Smooth muscle cell (in vitro differentiated cells): Measurements from ENCODE around the gene SLF2. TPM values are rescaled to one million over a fixed set of nuclear protein-coding genes. Genes with fewer than 3 reads are reported as not detected.
A peak's percentile ranks its signal among the peaks of the same experiment; 100 is the strongest.

ENCODE experiments used
- DNase-seq: peaks from one replicate; lab custom pipeline; 2025; ENCODE audit not compliant: unreplicated experiment; lab: John Stamatoyannopoulos, UW
- H2AFZ ChIP-seq: fragments of 200-600 bp; sonication (generic); 2 replicates; pipeline ENCODE4 v1.6.0; 2016; ENCODE audit warnings: antibody characterized with exemption, low read depth, mild to moderate bottlenecking
- H3F3A ChIP-seq: fragments of 200-600 bp; sonication (generic); 2 replicates; pipeline ENCODE4 v1.6.0; 2017; ENCODE audit warnings: antibody characterized with exemption, low read depth
- H3K27ac ChIP-seq: fragments of 200-600 bp; sonication (generic); 2 replicates; pipeline ENCODE4 v1.5.1; 2016; ENCODE audit warnings: low read depth, mild to moderate bottlenecking
- H3K27me3 ChIP-seq: fragments of 200-600 bp; sonication (generic); 2 replicates; pipeline ENCODE4 v1.6.1; 2016; ENCODE audit warnings: low read depth, mild to moderate bottlenecking
- H3K36me3 ChIP-seq: fragments of 200-600 bp; sonication (generic); 2 replicates; pipeline ENCODE4 v1.5.1; 2016; ENCODE audit warnings: low read depth
- H3K4me1 ChIP-seq: fragments of 200-600 bp; sonication (generic); 2 replicates; pipeline ENCODE4 v1.5.1; 2016; ENCODE audit warnings: low read depth
- H3K4me2 ChIP-seq: fragments of 200-600 bp; sonication (generic); 2 replicates; pipeline ENCODE4 v1.6.0; 2016; ENCODE audit warnings: mild to moderate bottlenecking
- H3K4me3 ChIP-seq: fragments of 200-600 bp; sonication (generic); 2 replicates; pipeline ENCODE4 v1.5.1; 2016; ENCODE audit warnings: mild to moderate bottlenecking
- H3K79me2 ChIP-seq: fragments of 200-600 bp; sonication (generic); 2 replicates; pipeline ENCODE4 v1.6.0; 2016; ENCODE audit warnings: low read depth, mild to moderate bottlenecking
- H3K9ac ChIP-seq: fragments of 200-600 bp; sonication (generic); 2 replicates; pipeline ENCODE4 v1.6.0; 2016; ENCODE audit warnings: low read depth
- H3K9me3 ChIP-seq: fragments of 200-600 bp; sonication (generic); replicated peaks from 2 replicates; pipeline ENCODE4 v1.5.1; 2016; ENCODE audit warnings: low read depth
- H4K20me1 ChIP-seq: fragments of 200-600 bp; sonication (generic); 2 replicates; pipeline ENCODE4 v1.6.0; 2016; ENCODE audit warnings: low read depth
- CTCF ChIP-seq: fragments of 200-600 bp; sonication (generic); IDR thresholded peaks from 2 replicates; pipeline ENCODE4 v1.5.1; 2017; ENCODE audit warnings: borderline replicate concordance, mild to moderate bottlenecking, antibody characterized with exemption; ENCODE audit not compliant: insufficient read depth, poor library complexity, severe bottlenecking
- WGBS: methylation state at CpG from one replicate; pipeline ENCODE4 v1.1.7; 2016; ENCODE audit warnings: low lambda C conversion rate; 5-methylcytosine and 5-hydroxymethylcytosine counted together
- polyA plus RNA-seq: library from polyadenylated mRNA; unstranded; fragments of >200 nt; fragmentation: Nextera tagmentation; extraction: Ambion mirVana; gene quantifications from 2 replicates; pipeline ENCODE4 v1.2.1, GENCODE V29; 2016
- total RNA-seq: library from RNA; depleted of rRNA; stranded (reverse); fragments of >200 nt; gene quantifications from 2 replicates; pipeline ENCODE4 v1.2.3, GENCODE V29; 2014

The SLF2 gene
- total and polyA plus RNA-seq, 2 experiments from 2014 or later, result 8.1 to 24.9 TPM

GRCh38 chr10:100969187-100970075 is 56.7 kb downstream of the SLF2 start, which contains the start of gene SEMA4G:
Gene SEMA4G, plus strand, starts transcription at chr10:100969504. Its CDS starts 3,409 bp downstream, at chr10:100972913.
- peak; percentile 72 for TF ChIP-seq CTCF
- H3K36me3 ChIP-seq, result no peaks in the 10 kb centered on the region
- peak within 1 kb of the TSS; percentile 69 for H3K4me3 ChIP-seq
- H3K27me3 ChIP-seq, result no peaks in the 10 kb centered on the region
- H3K79me2 ChIP-seq, result no peaks in the 10 kb centered on the region
- peak within 1 kb of the TSS; percentile 79 for H2AFZ ChIP-seq
- 3% methylated on average over 41 of the region's 70 CpGs for WGBS
- peak within 1 kb of the TSS; percentile 96 for H3K4me2 ChIP-seq
- no peaks in the 10 kb centered on the region for H4K20me1 ChIP-seq
- DNase-seq, result peak; percentile 18
- H3K9me3 ChIP-seq, result no peaks in the 10 kb centered on the region
- peaks cover 17% of the 10 kb centered on the region for H3F3A ChIP-seq
- no peaks in the 10 kb centered on the region for H3K4me1 ChIP-seq
- no peak within 1 kb of the TSS for H3K27ac ChIP-seq
- no peak within 1 kb of the TSS for H3K9ac ChIP-seq

- no peak for DNase-seq
- Histone ChIP-seq H3K27me3 (no peaks in the 10 kb centered on the region), H3K79me2 (no peaks in the 10 kb centered on the region), H3K9me3 (no peaks in the 10 kb centered on the region), H2AFZ (peak overlapping the region; percentile 79), H3K4me1 (no peaks in the 10 kb centered on the region), H3K36me3 (no peaks in the 10 kb centered on the region), H3K4me3 (peak overlapping the region; percentile 69), H3K4me2 (peak overlapping the region; percentile 96), H3F3A (peaks cover 11% of the 10 kb centered on the region), H3K27ac (no peak overlapping the region), H4K20me1 (no peaks in the 10 kb centered on the region), H3K9ac (no peak overlapping the region)
- TF ChIP-seq CTCF, result no peak
- WGBS, result 28% methylated on average over 11 of the region's 13 CpGs
These were observed 57.5 kb downstream of the SLF2 start for GRCh38 chr10:100970076-100970913.

- no peak for TF ChIP-seq CTCF
- no peaks in the 10 kb centered on the region for H3K27me3 ChIP-seq
- 87% methylated on average over 4 of the region's 4 CpGs for WGBS
- H3K9ac ChIP-seq, result no peak overlapping the region
- DNase-seq, result no peak
- peak overlapping the region; percentile 10 for H3K4me3 ChIP-seq
- no peaks in the 10 kb centered on the region for H3K79me2 ChIP-seq
- no peaks in the 10 kb centered on the region for H4K20me1 ChIP-seq
- no peak overlapping the region for H3K4me2 ChIP-seq
- no peak overlapping the region for H2AFZ ChIP-seq
- no peak overlapping the region for H3K27ac ChIP-seq
- H3F3A ChIP-seq, result peaks cover 6% of the 10 kb centered on the region
- H3K36me3 ChIP-seq, result no peaks in the 10 kb centered on the region
- H3K4me1 ChIP-seq, result no peaks in the 10 kb centered on the region
- no peaks in the 10 kb centered on the region for H3K9me3 ChIP-seq
These were observed 58.4 kb downstream of the SLF2 start for GRCh38 chr10:100970914-100971811.
